Tibial artery (tissue), 4 donors: Measurements from ENCODE around the gene RAX2.

Experiments
- DNase-seq, 2 donors: peaks; one replicate each; pipeline ENCODE4 v3.0.0-alpha.2; 2019
- H3K27ac ChIP-seq, 2 donors: fragments of 200-600 bp; sonication (generic) in 1 of 2; 1 replicate in 1 of 2; 2 replicates in 1 of 2; pipeline ENCODE4 v1.5.1; 2018 to 2019; ENCODE audit warnings: mild to moderate bottlenecking in 1 of 2
- H3K27me3 ChIP-seq, 2 donors: fragments of 200-600 bp; sonication (generic) in 1 of 2; one replicate each; pipeline versions ENCODE4 v1.5.1 to v1.6.0; 2016 to 2019
- H3K36me3 ChIP-seq, 3 donors: fragments of 200-600 bp; sonication (generic) in 2 of 3; one replicate each; pipeline ENCODE4 v1.5.1; 2016 to 2019; ENCODE audit warnings: mild to moderate bottlenecking in 2 of 3
- H3K4me1 ChIP-seq, 4 donors: fragments of 200-600 bp; sonication (generic) in 2 of 4; 1 replicate in 3 of 4; 2 replicates in 1 of 4; pipeline ENCODE4 v1.5.1; 2016 to 2019
- H3K4me3 ChIP-seq, 2 donors: fragments of 200-600 bp; sonication (generic) in 1 of 2; 1 replicate in 1 of 2; 2 replicates in 1 of 2; pipeline ENCODE4 v1.5.1; 2018 to 2019; ENCODE audit warnings: mild to moderate bottlenecking in 2 of 2
- H3K9me3 ChIP-seq, 3 donors: fragments of 200-600 bp; sonication (generic) in 1 of 3; one replicate each; pipeline ENCODE4 v1.5.1; 2016 to 2019
- CTCF ChIP-seq, 2 experiments: fragments of 200-600 bp in 1 of 2; fragments of 450-650 bp in 1 of 2; IDR thresholded peaks; one replicate each; pipeline ENCODE4 v1.5.1; 2017 to 2019; ENCODE audit warnings: antibody characterized with exemption in 2 of 2, mild to moderate bottlenecking in 1 of 2, moderate library complexity in 1 of 2
- intact Hi-C: fragments of 100-400 bp; cut with DNase I; formaldehyde crosslinking; loops from one replicate; pipeline ENCODE4 v1.15.0; 2023; ENCODE audit warnings: low total_unique reads

RAX2 gene

DNA sequence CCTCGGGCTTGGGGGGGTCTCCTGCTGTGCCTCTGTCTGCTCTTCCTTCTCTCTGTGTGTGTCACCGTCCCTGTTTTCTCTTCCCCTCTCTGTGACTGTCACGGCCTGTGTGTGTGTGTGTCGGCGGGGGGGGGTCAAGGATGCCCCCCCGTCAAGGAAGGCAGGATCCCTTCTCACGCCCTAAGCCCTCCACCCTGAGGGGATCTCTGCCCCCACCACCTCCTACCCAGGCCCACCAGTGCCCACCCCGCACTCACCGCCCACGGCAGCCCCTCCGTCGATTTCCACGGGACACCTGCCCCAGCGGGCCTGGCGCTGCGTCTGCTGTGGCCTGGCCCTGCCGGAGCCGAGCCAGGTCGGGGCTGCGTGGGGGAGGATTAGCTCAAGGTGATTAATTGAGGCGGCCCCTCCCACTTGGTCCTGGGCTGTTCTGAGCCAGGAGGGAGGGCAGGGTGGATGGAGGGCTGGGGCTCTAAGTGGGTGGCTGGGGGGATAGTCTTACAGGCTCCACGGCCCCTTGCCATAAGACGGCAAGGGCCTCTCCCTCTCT lies at the start of gene RAX2:
Gene RAX2, minus strand, starts transcription at position 323 of the 550 bp plus-strand sequence. CDS start 486 bp downstream, outside the sequence.
- H3K36me3 ChIP-seq, result peaks cover 11 to 33% (median 15%) of the 10 kb centered on the region in 3 donors
- no peak within 1 kb of the TSS for H3K27ac ChIP-seq
- peaks cover 0 to 12% of the 10 kb centered on the region in 2 donors for H3K27me3 ChIP-seq
- no peak for DNase-seq
- H3K9me3 ChIP-seq, result no peaks in the 10 kb centered on the region
- TF ChIP-seq CTCF (IDR thresholded peaks at IDR 0.05), result no peak
- H3K4me1 ChIP-seq, result no peaks in the 10 kb centered on the region
- H3K4me3 ChIP-seq, result no peak within 1 kb of the TSS
- intact Hi-C loops, result no loop called here

DNA sequence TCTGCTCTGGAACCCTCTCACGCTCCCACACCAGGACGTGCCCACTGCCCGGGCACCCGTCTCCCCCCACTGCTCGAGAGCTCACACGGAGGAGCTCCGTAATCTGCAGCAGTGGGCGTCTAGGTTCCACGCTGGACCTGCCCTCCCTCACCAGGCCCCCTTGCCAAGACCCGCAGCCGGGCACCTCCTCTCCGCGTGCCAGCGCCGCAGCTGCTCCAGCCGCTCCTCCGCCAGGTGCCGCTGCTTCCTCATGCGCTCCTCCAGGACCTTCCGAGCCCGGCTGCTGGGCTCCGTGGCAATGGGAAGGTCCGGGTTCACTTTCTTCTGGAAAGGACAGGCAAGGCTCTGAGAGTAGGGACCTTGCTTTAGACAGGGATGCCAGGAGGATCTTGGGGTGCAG lies 49.1 kb upstream of the RAX2 start:
- Histone ChIP-seq H3K9me3 (no peaks in the 10 kb centered on the region), H3K27ac (no peak overlapping the region), H3K27me3 (peaks cover 0 to 61% of the 10 kb centered on the region in 2 donors), H3K4me3 (no peak overlapping the region), H3K36me3 (no peaks in the 10 kb centered on the region), H3K4me1 (peaks cover 0 to 6% (median 2%) of the 10 kb centered on the region in 4 donors)
- no peak for DNase-seq
- TF ChIP-seq CTCF (IDR thresholded peaks at IDR 0.05), result no peak
- intact Hi-C loops, result no loop called here

DNA sequence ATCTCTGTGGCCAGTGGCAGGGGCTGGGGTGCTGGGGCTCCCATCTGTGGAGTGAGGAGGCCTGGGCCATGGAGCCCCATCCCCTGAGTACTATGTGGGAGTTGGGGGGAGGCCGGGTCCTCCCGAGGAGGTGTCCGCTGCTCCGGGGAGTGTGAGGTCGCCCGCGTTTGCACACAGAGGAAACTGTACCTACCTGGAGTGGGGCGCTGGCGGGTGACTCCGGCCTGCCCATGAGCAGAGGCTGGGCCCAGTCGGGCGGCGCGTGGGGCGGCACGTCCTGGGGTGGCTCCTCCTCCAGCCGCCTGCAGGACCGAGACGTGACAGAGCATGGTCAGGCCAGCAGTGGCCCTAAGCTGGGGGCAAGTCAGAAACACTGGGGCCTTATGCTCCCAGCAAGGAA lies 48.0 kb upstream of the RAX2 start:
- H3K4me1 ChIP-seq, result peaks cover 0 to 6% (median 2%) of the 10 kb centered on the region in 4 donors
- no peak overlapping the region for H3K4me3 ChIP-seq
- TF ChIP-seq CTCF (IDR thresholded peaks at IDR 0.05), result no peak
- H3K36me3 ChIP-seq, result no peaks in the 10 kb centered on the region
- no peaks in the 10 kb centered on the region for H3K9me3 ChIP-seq
- peaks cover 0 to 51% of the 10 kb centered on the region in 2 donors for H3K27me3 ChIP-seq
- H3K27ac ChIP-seq, result no peak overlapping the region
- intact Hi-C loops, result no loop called here
- no peak for DNase-seq

DNA sequence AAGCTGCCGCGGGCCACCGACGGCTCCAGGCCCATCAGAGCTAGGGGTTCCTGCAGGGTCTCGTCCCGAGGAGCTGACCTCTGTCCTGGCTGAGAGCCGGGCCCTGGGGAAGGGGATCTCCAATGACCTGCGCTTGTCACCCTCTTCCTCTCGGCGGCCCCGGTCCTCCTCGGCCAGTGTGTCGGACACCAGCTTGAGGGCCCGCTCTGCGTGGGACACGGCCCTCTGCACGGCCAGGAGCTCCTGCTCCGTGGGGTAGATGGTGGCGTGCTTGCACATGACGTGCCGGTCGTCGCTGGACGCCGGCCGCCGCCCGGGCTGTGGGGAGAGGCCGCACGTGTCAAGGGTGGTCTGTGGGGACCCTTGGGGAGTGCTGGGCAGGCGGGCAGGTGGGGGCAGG lies 46.9 kb upstream of the RAX2 start:
- TF ChIP-seq CTCF (IDR thresholded peaks at IDR 0.05), result no peak
- no peak for DNase-seq
- no peak overlapping the region for H3K4me3 ChIP-seq
- H3K27ac ChIP-seq, result no peak overlapping the region
- H3K4me1 ChIP-seq, result peaks cover 0 to 6% (median 2%) of the 10 kb centered on the region in 4 donors
- peaks cover 0 to 47% of the 10 kb centered on the region in 2 donors for H3K27me3 ChIP-seq
- no peaks in the 10 kb centered on the region for H3K9me3 ChIP-seq
- no peaks in the 10 kb centered on the region for H3K36me3 ChIP-seq
- intact Hi-C loops, result no loop called here

DNA sequence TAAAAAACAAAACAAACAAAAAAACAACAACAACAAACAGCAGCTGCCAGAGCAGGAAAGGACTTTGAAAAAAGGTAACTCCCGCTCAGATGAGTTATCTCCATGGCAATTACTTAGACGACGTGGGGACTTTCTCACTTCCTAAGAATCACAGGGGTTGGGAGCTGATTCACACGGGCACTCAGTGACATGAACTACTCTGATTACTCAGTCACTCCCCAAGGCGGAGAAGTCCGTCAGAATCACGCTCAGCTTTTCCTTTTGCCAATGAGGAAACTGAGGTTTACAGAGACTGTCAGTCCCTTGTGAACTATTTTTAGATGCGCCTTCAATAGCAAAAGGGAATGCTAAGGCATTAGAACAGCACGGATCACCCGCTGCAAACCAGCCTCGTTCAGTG lies 46.4 kb upstream of the RAX2 start:
- no peak for TF ChIP-seq CTCF (IDR thresholded peaks at IDR 0.05)
- H3K27me3 ChIP-seq, result peaks cover 0 to 47% of the 10 kb centered on the region in 2 donors
- no peak overlapping the region for H3K27ac ChIP-seq
- DNase-seq, result no peak
- H3K4me1 ChIP-seq, result peaks cover 0 to 6% (median 3%) of the 10 kb centered on the region in 4 donors
- H3K36me3 ChIP-seq, result no peaks in the 10 kb centered on the region
- H3K9me3 ChIP-seq, result no peaks in the 10 kb centered on the region
- intact Hi-C loops, result no loop called here
- H3K4me3 ChIP-seq, result no peak overlapping the region

GRCh38 chr19:3817761-3818160 lies 45.7 kb upstream of the RAX2 start:
- Histone ChIP-seq H3K36me3 (no peaks in the 10 kb centered on the region), H3K4me1 (peaks cover 0 to 11% (median 3%) of the 10 kb centered on the region in 4 donors), H3K9me3 (no peaks in the 10 kb centered on the region), H3K4me3 (no peak overlapping the region), H3K27ac (no peak overlapping the region), H3K27me3 (peaks cover 0 to 44% of the 10 kb centered on the region in 2 donors)
- intact Hi-C loops, result no loop called here
- no peak for DNase-seq
- no peak for TF ChIP-seq CTCF (IDR thresholded peaks at IDR 0.05)
